Measurements from ENCODE around the gene SEMA3D. TPM values are rescaled to one million over a fixed set of nuclear protein-coding genes. Genes with fewer than 3 reads are reported as not detected.

Gene SEMA3D
- total and polyA plus RNA-seq, 4 donors, result 0.53 to 49.0 (median 2.6) TPM

- Histone ChIP-seq H3K4me3 (no peak overlapping the region), H3K4me1 (ENCODE audit: control insufficient read depth in 5 of 5, insufficient read depth in 5 of 5, low read length in 5 of 5) (no peaks in the 10 kb centered on the region), H3K27me3 (ENCODE audit: control insufficient read depth in 3 of 3, insufficient read depth in 3 of 3, low read length in 2 of 3) (no peaks in the 10 kb centered on the region), H3K27ac (ENCODE audit: low read depth in 1 of 2, low read length in 1 of 2) (no peak overlapping the region), H3K36me3 (ENCODE audit: control insufficient read depth in 4 of 4, insufficient read depth in 4 of 4, low read length in 4 of 4) (peaks cover 0 to 9% (median 0%) of the 10 kb centered on the region in 4 donors), H3K9me3 (ENCODE audit: control insufficient read depth in 4 of 4, insufficient read depth in 3 of 4, low read length in 3 of 4) (peaks cover 0 to 8% (median 0%) of the 10 kb centered on the region in 4 donors), H3K9ac (ENCODE audit: insufficient read depth in 1 of 2, low read length in 2 of 2) (no peak overlapping the region)
- DNase-seq (no peak), ATAC-seq (ENCODE audit: insufficient read depth, low FRiP score) (no peak)
- WGBS, 2 donors, result 56 to 65% methylated on average over 3 of the region's 3 CpGs
- TF ChIP-seq CTCF (IDR thresholded peaks at IDR 0.05; ENCODE audit: control extremely low read depth, extremely low read depth), result no peak
Measured at GRCh38 chr7:85154282-85154937, 32.4 kb downstream of the SEMA3D start.

- WGBS, 2 donors, result 84 to 87% methylated on average over 1 of the region's 1 CpG
- H3K27ac ChIP-seq (ENCODE audit: low read depth in 1 of 2, low read length in 1 of 2), result no peak overlapping the region
- no peak for ATAC-seq (ENCODE audit: insufficient read depth, low FRiP score)
- H3K36me3 ChIP-seq (ENCODE audit: control insufficient read depth in 4 of 4, insufficient read depth in 4 of 4, low read length in 4 of 4), result peaks cover 0 to 9% (median 0%) of the 10 kb centered on the region in 4 donors
- H3K4me3 ChIP-seq, result no peak overlapping the region
- H3K4me1 ChIP-seq (ENCODE audit: control insufficient read depth in 5 of 5, insufficient read depth in 5 of 5, low read length in 5 of 5), result no peaks in the 10 kb centered on the region
- H3K27me3 ChIP-seq (ENCODE audit: control insufficient read depth in 3 of 3, insufficient read depth in 3 of 3, low read length in 2 of 3), result no peaks in the 10 kb centered on the region
- peaks cover 0 to 3% (median 0%) of the 10 kb centered on the region in 4 donors for H3K9me3 ChIP-seq (ENCODE audit: control insufficient read depth in 4 of 4, insufficient read depth in 3 of 4, low read length in 3 of 4)
- TF ChIP-seq CTCF (IDR thresholded peaks at IDR 0.05; ENCODE audit: control extremely low read depth, extremely low read depth), result no peak
- H3K9ac ChIP-seq (ENCODE audit: insufficient read depth in 1 of 2, low read length in 2 of 2), result no peak overlapping the region
- DNase-seq, result no peak
Measured at GRCh38 chr7:85153715-85154114, 33.1 kb downstream of the SEMA3D start.

GRCh38 chr7:85150624-85151023 is 36.2 kb downstream of the SEMA3D start:
- ATAC-seq (ENCODE audit: insufficient read depth, low FRiP score) (no peak), DNase-seq (no peak)
- Histone ChIP-seq H3K4me1 (ENCODE audit: control insufficient read depth in 5 of 5, insufficient read depth in 5 of 5, low read length in 5 of 5) (peaks cover 0 to 7% (median 0%) of the 10 kb centered on the region in 5 donors), H3K4me3 (no peak overlapping the region), H3K9ac (ENCODE audit: insufficient read depth in 1 of 2, low read length in 2 of 2) (no peak overlapping the region), H3K9me3 (ENCODE audit: control insufficient read depth in 4 of 4, insufficient read depth in 3 of 4, low read length in 3 of 4) (peaks cover 0 to 3% (median 0%) of the 10 kb centered on the region in 4 donors), H3K36me3 (ENCODE audit: control insufficient read depth in 4 of 4, insufficient read depth in 4 of 4, low read length in 4 of 4) (peaks cover 0 to 9% (median 0%) of the 10 kb centered on the region in 4 donors), H3K27me3 (ENCODE audit: control insufficient read depth in 3 of 3, insufficient read depth in 3 of 3, low read length in 2 of 3) (no peaks in the 10 kb centered on the region), H3K27ac (ENCODE audit: low read depth in 1 of 2, low read length in 1 of 2) (no peak overlapping the region)
- TF ChIP-seq CTCF (IDR thresholded peaks at IDR 0.05; ENCODE audit: control extremely low read depth, extremely low read depth), result no peak
- 88 to 96% methylated on average over 1 of the region's 1 CpG for WGBS, 2 donors
